PC-9 (cell line): ENCODE measurements around the gene KIF22. TPM values are rescaled to one million over a fixed set of nuclear protein-coding genes. Genes with fewer than 3 reads are reported as not detected.
"Not testable (repeated sequence)": the region's sequence is repeated elsewhere in the genome, so short reads cannot be mapped to it uniquely, and the experiment has no call there.

Source experiments
- BruUV-seq: library from RNA; stranded (reverse); fragments of 400-500 nt; replicated peaks from 2 replicates; lab custom pipeline; 2021; lab: Mats Ljungman, UMichigan
- CTCF ChIA-PET: fragments of 300-600 bp; sonication (Branson Sonifier 250); formaldehyde crosslinking; loops from one replicate; lab custom pipeline; 2022; ENCODE audit warnings: antibody characterized with exemption; lab: Charles Lee
- POLR2A ChIA-PET: fragments of 300-600 bp; sonication (Branson Sonifier 250); formaldehyde crosslinking; loops from one replicate; lab custom pipeline; 2022; ENCODE audit warnings: antibody characterized with exemption; ENCODE audit not compliant: unreplicated experiment; lab: Charles Lee
- DNase-seq, 2 experiments: peaks; one replicate each; pipeline versions ENCODE4 v3.0.0 to v3.0.0-alpha.2; 2015 to 2022; ENCODE audit warnings: mixed read lengths in 1 of 2
- H2AFZ ChIP-seq: fragments of 200-600 bp; sonication (generic); 2 replicates; pipeline ENCODE4 v1.8.1; 2017; ENCODE audit warnings: antibody characterized with exemption
- H3F3A ChIP-seq: fragments of 200-600 bp; sonication (generic); 2 replicates; pipeline ENCODE4 v1.8.1; 2017; ENCODE audit warnings: antibody characterized with exemption, mild to moderate bottlenecking, low read depth; ENCODE audit not compliant: insufficient read depth
- H3K27ac ChIP-seq: fragments of 200-600 bp; sonication (generic); 2 replicates; pipeline ENCODE4 v1.6.1; 2016; ENCODE audit warnings: mixed run types
- H3K27me3 ChIP-seq: fragments of 200-600 bp; sonication (generic); 2 replicates; pipeline ENCODE4 v1.6.1; 2016; ENCODE audit warnings: low read depth, mixed run types; ENCODE audit not compliant: insufficient read depth
- H3K36me3 ChIP-seq: fragments of 200-600 bp; sonication (generic); 2 replicates; pipeline ENCODE4 v1.6.1; 2016; ENCODE audit warnings: low read depth, mixed run types
- H3K4me1 ChIP-seq: fragments of 200-600 bp; sonication (generic); replicated peaks from 2 replicates; pipeline ENCODE4 v1.6.1; 2016; ENCODE audit warnings: mixed run types; ENCODE audit not compliant: insufficient read depth
- H3K4me2 ChIP-seq: fragments of 200-600 bp; sonication (generic); 2 replicates; pipeline ENCODE4 v1.6.1; 2017; ENCODE audit warnings: mixed run types
- H3K4me3 ChIP-seq: fragments of 200-600 bp; sonication (generic); 2 replicates; pipeline ENCODE4 v1.6.1; 2016; ENCODE audit warnings: mixed run types
- H3K79me2 ChIP-seq: fragments of 200-600 bp; sonication (generic); 2 replicates; pipeline ENCODE4 v1.6.1; 2017; ENCODE audit warnings: low read depth, mixed run types
- H3K9me2 ChIP-seq: fragments of 200-600 bp; sonication (generic); 2 replicates; pipeline ENCODE4 v1.8.1; 2017; ENCODE audit warnings: mild to moderate bottlenecking; ENCODE audit not compliant: insufficient read depth
- H3K9me3 ChIP-seq: fragments of 200-600 bp; sonication (generic); 2 replicates; pipeline ENCODE4 v1.8.1; 2016; ENCODE audit warnings: low read depth; ENCODE audit not compliant: insufficient read depth
- H4K20me1 ChIP-seq: fragments of 200-600 bp; sonication (generic); 2 replicates; pipeline ENCODE4 v1.8.1; 2017; ENCODE audit not compliant: insufficient read depth
- EZH2 ChIP-seq: fragments of 200-600 bp; sonication (generic); IDR thresholded peaks from 2 replicates; pipeline ENCODE4 v1.8.0; 2017; ENCODE audit warnings: antibody characterized with exemption, low read depth
- intact Hi-C: fragments of 100-400 bp; cut with micrococcal nuclease; formaldehyde crosslinking; loops from one replicate; pipeline ENCODE4 v1.10.0; 2022; ENCODE audit not compliant: unreplicated experiment
- total RNA-seq: library from RNA; stranded (reverse); gene quantifications from 2 replicates; pipeline ENCODE4 v1.2.3, GENCODE V29; 2021
- TF ChIP-seq, protein P1 (sequence below): fragments of 200-600 bp; sonication (generic); conservative IDR thresholded peaks from 2 replicates; pipeline ENCODE4 v1.6.1; 2017; ENCODE audit warnings: mixed run types, antibody characterized with exemption, mild to moderate bottlenecking, moderate library complexity

The KIF22 gene
- total RNA-seq, 1 experiment from 2014 or later, result 179 TPM

DNA sequence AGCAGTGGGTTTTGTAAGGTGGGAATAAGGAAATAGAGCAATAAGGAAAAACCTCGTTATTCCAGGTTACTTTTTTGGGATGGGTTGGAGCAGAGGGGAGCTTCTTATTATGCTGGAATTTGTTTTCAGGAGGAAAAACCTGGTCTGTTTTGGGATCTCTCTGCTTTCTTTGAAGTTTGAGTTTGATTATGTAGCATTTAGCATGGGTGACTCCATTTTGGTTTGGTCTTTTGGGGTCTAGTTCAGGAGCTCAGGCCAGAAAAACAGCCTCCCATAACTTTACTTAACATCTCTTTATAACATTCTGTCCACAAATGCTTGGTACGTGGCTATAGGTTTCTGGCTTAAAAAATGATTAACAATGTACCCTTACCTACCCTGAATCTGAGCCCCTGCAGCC is 21.0 kb upstream of the KIF22 start:
- H3K27me3 ChIP-seq, result no peaks in the 10 kb centered on the region
- no peaks in the 10 kb centered on the region for H3K9me2 ChIP-seq
- ChIA-PET POLR2A (no interaction called here), CTCF (no interaction called here)
- no TSS peak for BruUV-seq
- peaks cover 20% of the 10 kb centered on the region for H3F3A ChIP-seq
- no peaks in the 10 kb centered on the region for H4K20me1 ChIP-seq
- no peak overlapping the region for H2AFZ ChIP-seq
- H3K4me3 ChIP-seq, result no peak overlapping the region
- H3K4me1 ChIP-seq, result peaks cover 28% of the 10 kb centered on the region
- H3K36me3 ChIP-seq, result no peaks in the 10 kb centered on the region
- no peaks in the 10 kb centered on the region for H3K79me2 ChIP-seq
- no peak for TF ChIP-seq EZH2
- no peak for DNase-seq
- intact Hi-C loops, result no loop called here
- H3K9me3 ChIP-seq, result no peaks in the 10 kb centered on the region
- H3K4me2 ChIP-seq, result no peak overlapping the region
- H3K27ac ChIP-seq, result no peak overlapping the region

DNA sequence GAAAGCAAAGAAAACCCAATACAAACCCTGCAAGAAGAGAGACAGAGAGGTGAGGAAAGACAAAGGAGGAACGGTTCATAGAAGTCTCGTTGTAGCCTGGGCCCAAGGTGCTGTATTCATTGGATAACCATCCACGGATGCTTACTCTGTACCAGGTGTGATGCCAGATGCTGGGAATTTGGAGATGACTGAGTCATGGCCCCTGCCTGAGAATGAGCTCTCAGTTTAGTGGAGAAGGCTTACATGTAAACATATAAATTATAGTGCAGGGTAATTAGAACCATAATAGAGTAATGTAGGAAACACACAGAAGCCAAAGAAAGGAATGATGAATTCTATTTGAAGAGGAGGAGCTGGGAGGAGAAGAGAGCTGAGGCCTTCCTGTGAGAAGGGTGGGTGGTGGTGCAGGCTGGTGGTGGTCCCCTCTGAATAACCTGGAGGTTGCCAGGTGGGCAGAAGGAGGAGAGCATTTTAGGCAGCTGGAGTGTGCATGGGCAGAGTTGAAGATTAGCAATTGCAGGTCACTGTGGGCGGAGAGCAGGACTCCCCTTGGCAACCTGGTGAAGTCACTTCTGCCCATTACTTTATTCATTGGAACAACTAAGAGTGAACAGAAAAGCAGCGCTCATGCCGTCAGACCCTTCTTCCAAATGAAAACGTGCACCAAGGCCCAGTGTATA is 20.2 kb upstream of the KIF22 start:
- Histone ChIP-seq H3K9me2 (no peaks in the 10 kb centered on the region), H4K20me1 (no peaks in the 10 kb centered on the region), H3K4me3 (no peak overlapping the region), H3K9me3 (no peaks in the 10 kb centered on the region), H3K27ac (no peak overlapping the region), H3K36me3 (no peaks in the 10 kb centered on the region), H3K27me3 (no peaks in the 10 kb centered on the region), H3F3A (peaks cover 11% of the 10 kb centered on the region), H3K79me2 (no peaks in the 10 kb centered on the region), H3K4me2 (no peak overlapping the region), H2AFZ (no peak overlapping the region), H3K4me1 (peaks cover 24% of the 10 kb centered on the region)
- DNase-seq, result no peak
- POLR2A ChIA-PET, result no interaction called here
- no peak for TF ChIP-seq EZH2
- TF ChIP-seq, protein P1, sequence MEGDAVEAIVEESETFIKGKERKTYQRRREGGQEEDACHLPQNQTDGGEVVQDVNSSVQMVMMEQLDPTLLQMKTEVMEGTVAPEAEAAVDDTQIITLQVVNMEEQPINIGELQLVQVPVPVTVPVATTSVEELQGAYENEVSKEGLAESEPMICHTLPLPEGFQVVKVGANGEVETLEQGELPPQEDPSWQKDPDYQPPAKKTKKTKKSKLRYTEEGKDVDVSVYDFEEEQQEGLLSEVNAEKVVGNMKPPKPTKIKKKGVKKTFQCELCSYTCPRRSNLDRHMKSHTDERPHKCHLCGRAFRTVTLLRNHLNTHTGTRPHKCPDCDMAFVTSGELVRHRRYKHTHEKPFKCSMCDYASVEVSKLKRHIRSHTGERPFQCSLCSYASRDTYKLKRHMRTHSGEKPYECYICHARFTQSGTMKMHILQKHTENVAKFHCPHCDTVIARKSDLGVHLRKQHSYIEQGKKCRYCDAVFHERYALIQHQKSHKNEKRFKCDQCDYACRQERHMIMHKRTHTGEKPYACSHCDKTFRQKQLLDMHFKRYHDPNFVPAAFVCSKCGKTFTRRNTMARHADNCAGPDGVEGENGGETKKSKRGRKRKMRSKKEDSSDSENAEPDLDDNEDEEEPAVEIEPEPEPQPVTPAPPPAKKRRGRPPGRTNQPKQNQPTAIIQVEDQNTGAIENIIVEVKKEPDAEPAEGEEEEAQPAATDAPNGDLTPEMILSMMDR, result no peak
- no TSS peak for BruUV-seq
- CTCF ChIA-PET, result interaction anchor here (0.5 to 0.6 kb wide), 2 partner anchors 12 to 42 kb away, joined by 6 read pairs; no protein-coding TSS in a partner anchor
- intact Hi-C loops, result no loop called here

DNA sequence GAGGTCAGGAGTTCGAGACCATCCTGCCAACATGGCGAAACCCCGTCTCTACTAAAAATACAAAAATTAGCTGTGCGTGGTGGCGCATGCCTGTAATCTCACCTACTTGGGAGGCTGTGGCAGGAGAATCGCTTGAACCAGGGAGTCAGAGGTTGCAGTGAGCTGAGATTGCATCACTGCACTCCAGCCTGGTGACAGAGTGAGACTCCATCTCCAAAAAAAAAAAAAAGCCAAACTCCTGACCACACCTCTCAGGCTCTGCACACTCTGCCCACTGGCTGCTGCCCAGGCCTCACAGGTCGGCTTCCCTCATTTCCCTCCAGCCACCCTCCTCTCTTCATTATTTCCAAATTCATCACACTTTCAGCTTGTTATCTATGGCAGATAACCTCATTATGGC is 18.2 kb upstream of the KIF22 start:
- CTCF ChIA-PET, result interaction anchor here (1.0 kb wide), 1 partner anchor 12 kb away, joined by 11 read pairs; no protein-coding TSS in a partner anchor

DNA sequence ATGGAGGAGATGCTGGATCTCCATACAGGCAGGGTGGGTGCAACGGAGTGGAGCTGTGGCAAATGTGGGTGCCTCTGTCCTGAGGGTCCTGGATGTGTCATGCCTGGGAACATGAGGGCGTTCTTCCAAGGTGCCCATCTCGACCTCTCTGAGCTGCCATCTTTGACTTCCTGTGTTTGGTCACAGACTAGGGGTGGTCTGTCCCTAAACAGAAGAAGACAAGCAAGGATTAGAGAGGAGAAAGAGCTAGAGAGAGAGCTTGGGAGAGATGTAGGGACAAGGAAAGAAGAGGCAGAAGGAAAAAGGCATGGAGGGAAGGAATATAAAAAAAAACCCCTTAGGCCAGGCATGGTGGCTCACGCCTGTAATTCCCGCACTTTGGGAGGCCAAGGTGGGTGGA is 15.8 kb upstream of the KIF22 start:
- BruUV-seq, result no TSS peak
- no peaks in the 10 kb centered on the region for H4K20me1 ChIP-seq
- peaks cover 35% of the 10 kb centered on the region for H3F3A ChIP-seq
- H3K4me2 ChIP-seq, result no peak overlapping the region
- H3K27ac ChIP-seq, result no peak overlapping the region
- peaks cover 56% of the 10 kb centered on the region for H3K4me1 ChIP-seq
- intact Hi-C loops, result no loop called here
- DNase-seq, result no peak
- no peak overlapping the region for H3K4me3 ChIP-seq
- no peak overlapping the region for H2AFZ ChIP-seq
- no peaks in the 10 kb centered on the region for H3K36me3 ChIP-seq
- no peaks in the 10 kb centered on the region for H3K9me3 ChIP-seq
- H3K27me3 ChIP-seq, result no peaks in the 10 kb centered on the region
- ChIA-PET CTCF (no interaction called here), POLR2A (no interaction called here)
- TF ChIP-seq EZH2, result no peak
- TF ChIP-seq, protein P1, result no peak
- H3K9me2 ChIP-seq, result no peaks in the 10 kb centered on the region
- no peaks in the 10 kb centered on the region for H3K79me2 ChIP-seq

More for the DNA sequence above, 18.2 kb upstream of the KIF22 start:
- H4K20me1 ChIP-seq, H3K27me3 ChIP-seq, DNase-seq, H3K27ac ChIP-seq, H3K4me3 ChIP-seq, H3K36me3 ChIP-seq, H3K9me2 ChIP-seq, H3K79me2 ChIP-seq, intact Hi-C loops, H3K9me3 ChIP-seq, POLR2A ChIA-PET, BruUV-seq, H2AFZ ChIP-seq, H3K4me2 ChIP-seq: not testable (repeated sequence)
- peaks cover 37% of the 10 kb centered on the region for H3K4me1 ChIP-seq
- peaks cover 11% of the 10 kb centered on the region; the same call in 1 of the 2 replicates for H3F3A ChIP-seq
